ENCODE data around the gene NR6A1. TPM values are rescaled to one million over a fixed set of nuclear protein-coding genes. Genes with fewer than 3 reads are reported as not detected.
"Not testable (repeated sequence)": the region's sequence is repeated elsewhere in the genome, so short reads cannot be mapped to it uniquely, and the experiment has no call there.

Gene NR6A1
- total RNA-seq, 1 donor from 2014 or later, result 0.20 TPM

GRCh38 chr9:124778575-124779367 lies 7.7 kb upstream of the NR6A1 start:
- DNase-seq (ENCODE audit: low read depth, low spot score), result no peak

DNA sequence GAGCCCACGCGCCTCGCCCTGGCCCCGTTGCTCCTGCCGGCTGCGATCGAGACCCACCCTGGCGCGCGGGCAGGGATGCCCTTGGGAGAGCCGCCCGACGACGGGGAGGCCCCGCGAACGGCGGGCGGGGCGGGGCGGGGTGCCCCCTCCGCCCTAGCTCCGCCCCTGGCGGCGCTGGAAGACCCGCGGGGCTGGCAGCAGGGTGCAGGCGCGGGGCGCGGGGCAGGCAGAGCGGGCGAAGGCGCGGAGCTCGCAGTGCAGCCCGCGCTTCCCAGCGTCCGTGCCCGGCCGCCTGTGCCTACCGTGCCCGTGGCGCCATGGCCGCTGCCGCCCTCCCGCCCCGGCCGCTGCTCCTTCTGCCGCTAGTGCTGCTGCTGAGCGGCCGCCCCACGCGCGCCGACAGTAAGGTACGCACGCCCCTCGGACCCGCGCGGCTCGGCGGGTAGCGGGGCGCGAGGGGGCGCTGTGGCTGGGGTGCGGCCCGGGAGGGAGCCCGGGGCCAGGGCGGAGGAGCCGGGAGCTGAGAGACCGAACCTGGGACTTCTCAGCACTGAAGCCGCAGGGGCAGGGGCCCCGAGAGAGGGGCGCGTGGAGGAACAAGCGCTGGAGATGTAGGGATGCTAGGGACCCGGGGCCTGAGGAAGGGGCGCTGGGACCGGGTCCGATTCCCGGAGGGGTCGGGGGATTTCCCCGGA lies 6.0 kb upstream of the NR6A1 start, which contains the start of gene OLFML2A:
Gene OLFML2A (plus strand): TSS at position 180 of the 695 bp plus-strand sequence. CDS start 138 bp downstream, at position 318.
- no peak for DNase-seq (ENCODE audit: low read depth, low spot score)

- DNase-seq (ENCODE audit: low read depth, low spot score), result no peak
Measured at GRCh38 chr9:124776618-124776953, 5.5 kb upstream of the NR6A1 start.

DNA sequence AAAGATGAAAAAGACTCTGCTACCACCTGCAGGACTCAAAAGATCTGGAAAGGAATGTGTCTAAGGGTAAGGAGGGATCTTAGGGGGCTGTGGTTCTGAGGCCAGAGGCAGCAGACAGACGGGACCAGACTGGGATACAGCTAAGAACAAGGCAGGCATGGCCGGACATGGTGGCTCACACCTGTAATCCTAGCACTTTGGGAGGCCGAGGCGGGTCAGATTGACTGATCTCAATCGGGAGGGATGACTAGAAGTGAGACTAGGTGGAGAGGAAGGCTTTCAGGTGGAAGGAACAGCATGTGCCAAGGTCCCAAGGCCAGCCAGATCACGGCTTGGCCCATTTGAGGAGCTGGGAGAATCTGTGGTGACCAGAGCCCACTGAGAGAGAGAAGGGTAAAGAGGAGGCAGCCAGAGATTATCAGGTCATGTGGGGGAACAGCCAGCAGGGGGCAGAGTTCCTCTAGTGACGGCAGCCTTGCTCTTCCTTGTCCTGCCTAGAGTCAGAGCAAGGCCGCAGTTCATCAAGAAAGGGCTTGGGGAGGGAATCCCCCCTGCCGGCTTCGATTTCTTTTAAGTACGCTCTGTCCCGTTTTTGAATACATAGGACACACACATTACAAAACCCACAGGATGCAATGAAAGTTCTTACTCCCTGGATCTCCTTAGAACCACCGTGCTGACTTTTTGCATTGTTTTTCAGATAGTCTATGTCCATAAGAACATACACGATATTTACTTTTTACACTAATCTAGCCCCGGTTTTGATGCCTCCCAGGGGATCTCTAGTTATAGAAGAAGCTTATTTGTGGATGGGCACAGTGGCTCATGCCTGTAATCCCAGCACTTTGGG lies 3.2 kb upstream of the NR6A1 start:
- DNase-seq (ENCODE audit: low read depth, low spot score), result peak; percentile 36

GRCh38 chr9:124773473-124774128 lies 2.5 kb upstream of the NR6A1 start:
- no peak for DNase-seq (ENCODE audit: low read depth, low spot score)

- not testable (repeated sequence) for DNase-seq (ENCODE audit: low read depth, low spot score)
Measured at GRCh38 chr9:124772877-124773276, 1.8 kb upstream of the NR6A1 start.

DNA sequence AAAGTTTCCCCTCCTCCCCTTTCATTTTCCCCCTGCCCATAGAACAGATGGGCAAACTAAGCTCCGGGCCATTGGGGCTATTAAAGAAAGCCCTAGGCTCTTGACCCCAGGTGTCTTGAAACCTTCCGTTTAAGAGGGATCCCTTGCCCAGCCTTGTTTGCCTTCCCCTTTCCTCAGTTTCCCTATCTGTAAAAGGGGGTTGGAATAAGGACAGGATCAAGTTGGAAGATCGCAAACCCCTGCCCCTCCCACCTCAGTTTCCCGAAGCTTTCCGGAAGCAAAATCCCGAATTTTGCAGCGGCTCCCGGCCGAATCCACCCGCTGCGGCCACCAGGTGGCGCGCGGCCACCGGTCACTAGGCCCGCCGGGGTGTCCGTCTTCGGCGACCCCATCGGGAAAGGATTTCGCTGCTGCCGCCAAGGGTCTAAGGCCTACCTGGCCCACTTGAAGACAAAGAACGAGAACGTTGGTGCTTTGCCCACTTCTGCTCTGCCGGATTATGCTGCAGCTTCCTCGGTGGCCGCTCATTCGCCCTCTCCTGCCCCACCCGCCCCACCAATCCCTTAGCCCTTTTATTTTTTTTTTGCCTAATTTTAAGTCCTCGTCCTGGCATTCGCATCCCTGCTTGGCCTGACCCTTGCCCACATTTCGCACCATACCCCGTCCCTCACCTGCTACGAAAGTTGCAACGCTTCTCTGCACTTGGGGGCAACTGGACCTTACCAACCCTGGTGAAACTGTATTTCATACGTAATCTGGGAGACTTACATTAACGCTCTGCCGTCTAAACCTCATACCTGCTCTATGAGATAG lies 962 bp upstream of the NR6A1 start:
- no peak for DNase-seq (ENCODE audit: low read depth, low spot score)

GRCh38 chr9:124770359-124771020 lies 621 bp downstream of the NR6A1 start:
- no peak for DNase-seq (ENCODE audit: low read depth, low spot score)

GRCh38 chr9:124769549-124770358 lies 1.4 kb downstream of the NR6A1 start:
- DNase-seq (ENCODE audit: low read depth, low spot score), result no peak

DNA sequence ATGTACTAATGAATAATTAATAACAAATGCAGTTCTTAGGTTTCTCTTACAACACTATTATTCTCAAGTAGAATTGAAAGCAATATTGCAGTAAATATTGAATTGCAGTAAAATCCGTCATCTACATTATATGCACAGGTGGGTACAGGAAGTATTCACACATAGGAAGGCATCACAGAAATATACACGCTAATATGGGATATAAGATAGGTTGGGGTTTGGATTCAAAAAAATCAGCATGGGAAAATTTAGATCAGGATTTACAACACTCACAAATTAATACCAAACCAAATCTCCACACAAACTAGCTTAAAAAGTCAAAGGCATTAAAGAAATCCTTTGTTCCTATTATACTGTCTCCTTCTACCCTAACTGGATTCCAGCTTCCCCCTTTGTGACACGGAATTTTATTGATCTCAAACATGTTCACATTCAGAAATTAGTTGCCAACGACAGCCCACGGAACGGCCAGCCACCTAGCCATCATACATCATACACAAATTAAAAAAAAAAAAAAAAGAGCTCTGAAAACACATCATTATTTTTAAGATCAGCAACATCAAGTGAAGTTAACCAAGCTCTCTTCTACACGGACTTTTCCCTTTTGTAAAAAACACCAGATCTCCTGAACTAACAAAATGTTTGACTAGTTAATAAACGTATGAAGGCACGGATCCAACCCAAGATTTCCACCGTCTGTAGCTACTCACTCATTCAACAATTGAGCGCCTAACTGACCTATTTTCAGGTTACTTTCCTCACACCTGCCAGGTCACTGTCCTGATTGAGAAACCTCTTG lies 2.2 kb downstream of the NR6A1 start:
- DNase-seq (ENCODE audit: low read depth, low spot score), result no peak

DNA sequence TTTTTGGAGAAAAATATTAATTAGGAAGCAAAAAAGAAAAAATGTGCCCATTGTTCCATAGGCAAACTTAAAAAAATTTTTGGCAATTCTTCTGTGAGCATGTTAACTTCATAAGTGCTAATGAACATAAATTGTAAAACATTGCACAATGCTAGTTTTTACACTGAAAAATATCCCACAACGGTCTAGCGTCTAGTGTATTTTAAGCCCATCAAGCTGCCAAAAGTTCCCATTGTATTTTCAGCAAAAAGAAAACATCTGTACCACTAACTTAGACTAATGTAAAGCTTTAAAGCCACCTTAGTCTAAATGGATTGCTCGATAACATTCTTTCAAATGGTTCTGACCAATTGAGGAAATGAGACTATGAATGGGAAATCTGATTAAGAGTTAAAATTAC lies 2.8 kb downstream of the NR6A1 start:
- no peak for DNase-seq (ENCODE audit: low read depth, low spot score)

- DNase-seq (ENCODE audit: low read depth, low spot score), result no peak
Measured at GRCh38 chr9:124767821-124768220, 3.3 kb downstream of the NR6A1 start.

- DNase-seq (ENCODE audit: low read depth, low spot score), result no peak
Measured at GRCh38 chr9:124766815-124767554, 4.1 kb downstream of the NR6A1 start.

DNA sequence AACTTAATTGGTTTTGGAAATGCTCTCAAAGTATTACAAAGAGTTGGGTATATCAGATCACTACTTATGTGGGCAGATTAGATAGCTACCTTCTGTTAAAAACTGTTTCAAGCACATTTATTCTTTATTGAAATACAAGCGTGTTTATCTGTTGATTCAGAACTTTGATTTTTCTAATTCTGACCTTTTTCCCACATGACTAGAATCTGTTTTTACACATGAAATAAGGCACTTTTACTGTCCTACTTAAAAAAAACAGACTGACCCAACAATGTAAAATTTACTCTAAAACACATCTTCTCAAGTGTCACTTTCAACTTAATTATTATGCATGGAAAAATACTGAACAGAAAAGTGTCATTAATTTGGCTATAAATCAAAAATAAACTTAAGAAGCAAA lies 4.8 kb downstream of the NR6A1 start:
- no peak for DNase-seq (ENCODE audit: low read depth, low spot score)

DNA sequence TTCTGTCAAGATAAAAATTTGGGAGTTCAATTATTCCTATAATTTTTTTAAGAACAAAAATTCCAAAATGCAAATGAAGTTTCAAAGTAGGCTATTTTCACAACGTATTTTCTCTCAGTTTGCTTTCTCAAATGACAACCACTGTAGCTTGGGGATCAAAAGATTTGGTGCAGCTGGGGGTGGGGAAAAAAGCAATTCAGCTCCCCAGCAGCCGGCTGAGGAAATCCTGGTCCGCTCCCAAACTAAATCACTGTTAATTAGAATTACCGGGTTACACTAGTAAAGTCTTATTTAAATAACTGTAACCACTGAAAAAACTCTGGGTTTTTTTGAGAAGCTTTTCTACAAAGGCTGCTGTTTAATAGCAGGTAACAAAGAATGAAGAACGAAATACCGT lies 5.7 kb downstream of the NR6A1 start:
- DNase-seq (ENCODE audit: low read depth, low spot score), result no peak

DNA sequence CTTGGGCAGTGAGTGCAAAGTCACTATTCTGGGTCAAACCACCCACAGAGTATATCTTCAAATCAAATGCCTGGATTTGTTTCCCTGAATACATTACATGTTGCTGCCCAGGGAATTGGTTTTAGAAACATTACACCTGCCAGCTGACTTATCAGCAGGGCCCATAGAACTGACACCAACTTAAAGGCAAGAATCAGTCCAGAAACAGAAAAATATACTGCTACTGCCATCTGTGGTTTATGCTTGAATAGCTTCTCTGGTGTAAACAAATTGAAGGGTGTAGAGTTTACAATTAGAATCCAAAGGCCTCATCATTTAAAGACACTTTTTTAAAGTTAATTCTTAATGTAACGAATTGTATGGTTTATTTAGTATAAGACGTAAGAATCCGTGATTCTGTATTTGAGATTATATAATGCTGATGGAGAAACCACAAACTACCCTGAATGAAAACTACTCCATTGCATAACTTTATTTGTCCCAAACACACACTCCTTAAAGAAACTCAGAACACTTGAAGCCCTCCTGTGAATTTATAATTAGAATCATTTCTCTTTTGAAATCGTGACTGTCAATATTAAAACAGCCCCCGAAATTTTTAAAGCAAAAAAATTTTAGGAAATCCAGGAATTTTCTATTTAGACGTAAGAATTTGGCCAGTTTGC lies 6.2 kb downstream of the NR6A1 start:
- DNase-seq (ENCODE audit: low read depth, low spot score), result no peak

- DNase-seq (ENCODE audit: low read depth, low spot score), result no peak
Measured at GRCh38 chr9:124762633-124763032, 8.5 kb downstream of the NR6A1 start.
